Mucosa of rectum (tissue), 2 donors: ENCODE data around the gene ASIP.
A peak's percentile ranks its signal among the peaks of the same experiment; 100 is the strongest.
"Not testable (repeated sequence)": the region's sequence is repeated elsewhere in the genome, so short reads cannot be mapped to it uniquely, and the experiment has no call there.

ENCODE experiments used
- H3K27ac ChIP-seq, 2 donors: one replicate each; pipeline ENCODE4 v1.7.0; 2013; ENCODE audit warnings: inconsistent platforms in 2 of 2, low read depth in 2 of 2, low read length in 2 of 2
- H3K27me3 ChIP-seq, 2 donors: one replicate each; pipeline ENCODE4 v1.7.0; 2013; ENCODE audit warnings: low read length in 2 of 2; ENCODE audit not compliant: control insufficient read depth in 2 of 2, insufficient read depth in 2 of 2
- H3K36me3 ChIP-seq, 2 donors: one replicate each; pipeline ENCODE4 v1.7.0; 2013; ENCODE audit warnings: low read length in 2 of 2; ENCODE audit not compliant: control insufficient read depth in 2 of 2, insufficient read depth in 2 of 2
- H3K4me1 ChIP-seq, 2 donors: one replicate each; pipeline ENCODE4 v1.7.0; 2013; ENCODE audit warnings: low read length in 2 of 2, mild to moderate bottlenecking in 1 of 2; ENCODE audit not compliant: control insufficient read depth in 2 of 2, insufficient read depth in 2 of 2
- H3K4me3 ChIP-seq, 2 donors: one replicate each; pipeline ENCODE4 v1.7.0; 2013; ENCODE audit warnings: low read length in 2 of 2
- H3K9ac ChIP-seq, 2 donors: one replicate each; pipeline ENCODE4 v1.7.0; 2013; ENCODE audit warnings: low read length in 2 of 2, low read depth in 1 of 2, mild to moderate bottlenecking in 1 of 2
- H3K9me3 ChIP-seq, 2 donors: one replicate each; pipeline ENCODE4 v1.7.0; 2013; ENCODE audit warnings: low read length in 2 of 2; ENCODE audit not compliant: control insufficient read depth in 2 of 2
- donor health status: healthy.
- donor health status: Normal muscosa, but diverticular disease.

ASIP gene

DNA sequence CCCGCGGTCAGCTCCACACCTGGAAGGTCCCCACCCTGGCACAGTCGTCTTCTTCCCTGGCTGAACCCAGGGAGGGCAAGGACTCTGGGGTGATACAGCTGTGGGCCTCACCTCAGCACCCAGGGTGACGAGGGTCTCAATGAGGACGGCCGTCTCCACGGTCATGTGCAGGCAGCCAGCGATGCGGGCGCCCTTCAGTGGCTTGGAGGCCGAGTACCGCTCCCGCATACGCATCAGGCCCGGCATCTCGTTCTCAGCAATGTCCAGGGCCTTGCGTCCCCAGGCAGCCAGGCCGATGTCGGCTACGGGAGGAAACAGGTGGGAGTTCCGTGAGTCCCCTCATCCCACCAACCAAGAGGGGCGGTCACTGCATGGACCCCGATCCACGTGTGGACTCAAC, 54.1 kb downstream of the ASIP start:
- Histone ChIP-seq H3K4me1 (no peaks in the 10 kb centered on the region), H3K36me3 (peaks cover 48 to 51% of the 10 kb centered on the region in 2 donors), H3K9me3 (no peaks in the 10 kb centered on the region), H3K27ac (no peak overlapping the region), H3K27me3 (no peaks in the 10 kb centered on the region), H3K4me3 (no peak overlapping the region), H3K9ac (no peak overlapping the region)

DNA sequence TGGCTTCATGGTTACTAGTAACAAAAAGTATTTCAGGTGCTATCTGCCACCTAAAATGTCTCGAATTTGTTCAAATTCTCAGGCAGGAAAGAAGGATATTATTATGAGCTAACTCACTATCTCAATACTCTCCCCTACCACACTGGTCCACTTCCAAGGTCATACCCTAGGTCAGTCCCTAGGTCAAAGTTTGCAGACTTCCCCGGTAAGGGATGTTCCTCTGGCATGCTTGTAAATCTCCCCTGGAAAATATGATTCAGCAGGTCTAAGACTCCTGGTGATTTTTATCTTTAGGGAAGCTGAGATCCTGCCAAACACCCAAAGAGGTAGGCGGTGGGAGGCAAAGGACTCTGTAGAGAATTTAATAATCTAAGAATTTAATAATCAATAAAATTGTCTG, 55.2 kb downstream of the ASIP start:
- H3K4me1 ChIP-seq: peaks cover 5 to 9% of the 10 kb centered on the region in 2 donors
- no peak overlapping the region for H3K27ac ChIP-seq
- no peak overlapping the region for H3K4me3 ChIP-seq
- no peak overlapping the region for H3K9ac ChIP-seq
- no peaks in the 10 kb centered on the region for H3K27me3 ChIP-seq
- no peaks in the 10 kb centered on the region for H3K9me3 ChIP-seq
- H3K36me3 ChIP-seq: peaks cover 36 to 39% of the 10 kb centered on the region in 2 donors

DNA sequence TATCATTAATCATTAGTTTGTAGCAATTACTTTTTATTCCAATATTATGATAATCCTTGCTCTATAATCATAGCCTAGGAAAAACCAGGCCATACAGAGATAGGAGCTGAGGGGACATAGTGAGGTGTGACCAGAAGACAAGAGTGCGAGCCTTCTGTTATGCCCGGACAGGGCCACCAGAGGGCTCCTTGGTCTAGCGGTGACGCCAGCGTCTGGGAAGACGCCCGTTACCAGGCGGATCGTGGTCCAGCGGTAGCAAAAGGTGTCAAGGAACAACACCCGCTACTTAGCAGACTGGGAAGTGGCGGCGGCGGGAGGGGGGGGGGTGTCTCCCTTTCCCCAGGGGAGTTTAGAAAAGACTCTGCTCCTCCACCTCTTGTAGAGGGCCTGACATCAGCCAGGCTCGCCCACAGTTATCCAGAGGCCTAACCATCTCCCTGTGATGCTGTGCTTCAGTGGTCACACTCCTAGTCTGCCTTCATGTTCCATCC, 57.1 kb downstream of the ASIP start:
- not testable (repeated sequence) for H3K9ac ChIP-seq, H3K27me3 ChIP-seq, H3K27ac ChIP-seq, H3K9me3 ChIP-seq, H3K4me3 ChIP-seq
- Histone ChIP-seq H3K36me3 (peaks cover 19 to 21% of the 10 kb centered on the region in 2 donors), H3K4me1 (peaks cover 13% of the 10 kb centered on the region in 2 donors)

DNA sequence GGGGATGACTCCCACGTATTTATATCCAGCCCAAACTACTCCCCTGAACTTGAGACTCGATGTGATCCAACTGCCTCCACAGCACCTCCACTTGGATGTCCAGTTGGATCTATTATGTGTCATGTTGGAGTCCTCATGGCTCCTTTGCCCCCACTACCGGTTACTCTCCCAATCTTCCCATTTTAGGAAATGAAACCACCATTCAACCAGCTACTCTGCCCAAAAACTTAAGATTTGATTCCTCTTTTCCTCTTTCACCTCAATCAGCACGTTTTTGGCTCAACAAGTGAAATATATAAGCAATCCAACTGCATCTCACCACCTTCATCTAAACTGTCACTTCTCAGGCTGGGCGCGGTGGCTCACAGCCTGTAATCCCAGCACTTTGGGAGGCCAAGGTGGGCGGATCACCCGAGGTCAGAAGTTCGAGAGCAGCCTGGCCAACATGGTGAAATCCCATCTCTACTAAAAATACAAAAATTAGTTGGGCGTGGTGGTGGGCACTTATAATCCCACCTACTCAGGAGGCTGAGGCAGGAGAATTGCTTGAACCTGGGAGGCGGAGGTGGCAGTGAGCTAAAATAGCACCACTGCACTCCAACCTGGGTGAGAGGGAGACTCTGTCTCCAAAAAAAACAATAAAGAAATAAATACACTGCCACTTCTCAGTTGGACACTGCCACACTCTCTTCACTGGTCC, 58.5 kb downstream of the ASIP start:
- Histone ChIP-seq H3K9me3 (no peaks in the 10 kb centered on the region), H3K27me3 (no peaks in the 10 kb centered on the region), H3K4me1 (peaks cover 13 to 20% of the 10 kb centered on the region in 2 donors), H3K4me3 (no peak overlapping the region), H3K27ac (no peak overlapping the region), H3K36me3 (peaks cover 6 to 8% of the 10 kb centered on the region in 2 donors), H3K9ac (no peak overlapping the region)

DNA sequence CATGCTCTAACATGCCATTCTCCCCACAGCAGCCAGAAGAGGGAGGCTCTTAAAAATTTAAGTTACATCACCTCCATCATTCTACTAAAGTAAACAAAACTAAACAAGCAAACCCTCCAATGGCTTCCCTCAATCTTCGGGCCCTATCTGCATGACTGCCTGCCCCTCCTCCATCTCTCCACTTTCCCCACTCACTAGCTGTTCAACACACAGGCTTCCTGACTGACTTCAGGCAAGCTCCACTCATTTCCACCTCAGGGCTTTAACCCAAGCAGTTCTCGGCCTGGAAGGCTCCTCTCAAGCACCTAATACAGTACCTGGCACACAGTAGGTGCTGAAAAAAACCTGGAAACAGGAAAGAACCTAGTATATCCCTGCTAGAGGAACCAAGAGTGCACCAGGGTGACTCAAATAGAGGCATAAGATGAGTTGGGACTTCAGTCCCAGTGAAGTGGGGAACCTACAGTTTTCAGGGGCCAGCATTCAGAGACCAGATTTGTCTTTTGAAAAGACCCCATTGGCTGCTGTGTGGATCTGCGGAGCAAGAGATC, 59.1 kb downstream of the ASIP start:
- Histone ChIP-seq H3K27ac (no peak overlapping the region), H3K4me3 (no peak overlapping the region), H3K9ac (no peak overlapping the region), H3K4me1 (peaks cover 13 to 20% of the 10 kb centered on the region in 2 donors), H3K9me3 (no peaks in the 10 kb centered on the region), H3K27me3 (no peaks in the 10 kb centered on the region), H3K36me3 (peaks cover under 1 to 2% of the 10 kb centered on the region in 2 donors)

GRCh38 chr20:34300809-34301586, 59.8 kb downstream of the ASIP start:
- H3K4me1 ChIP-seq: peaks cover 13 to 20% of the 10 kb centered on the region in 2 donors
- no peak overlapping the region for H3K9ac ChIP-seq
- no peak overlapping the region for H3K27ac ChIP-seq
- no peak overlapping the region for H3K4me3 ChIP-seq
- no peaks in the 10 kb centered on the region for H3K36me3 ChIP-seq
- H3K27me3 ChIP-seq: no peaks in the 10 kb centered on the region
- no peaks in the 10 kb centered on the region for H3K9me3 ChIP-seq

DNA sequence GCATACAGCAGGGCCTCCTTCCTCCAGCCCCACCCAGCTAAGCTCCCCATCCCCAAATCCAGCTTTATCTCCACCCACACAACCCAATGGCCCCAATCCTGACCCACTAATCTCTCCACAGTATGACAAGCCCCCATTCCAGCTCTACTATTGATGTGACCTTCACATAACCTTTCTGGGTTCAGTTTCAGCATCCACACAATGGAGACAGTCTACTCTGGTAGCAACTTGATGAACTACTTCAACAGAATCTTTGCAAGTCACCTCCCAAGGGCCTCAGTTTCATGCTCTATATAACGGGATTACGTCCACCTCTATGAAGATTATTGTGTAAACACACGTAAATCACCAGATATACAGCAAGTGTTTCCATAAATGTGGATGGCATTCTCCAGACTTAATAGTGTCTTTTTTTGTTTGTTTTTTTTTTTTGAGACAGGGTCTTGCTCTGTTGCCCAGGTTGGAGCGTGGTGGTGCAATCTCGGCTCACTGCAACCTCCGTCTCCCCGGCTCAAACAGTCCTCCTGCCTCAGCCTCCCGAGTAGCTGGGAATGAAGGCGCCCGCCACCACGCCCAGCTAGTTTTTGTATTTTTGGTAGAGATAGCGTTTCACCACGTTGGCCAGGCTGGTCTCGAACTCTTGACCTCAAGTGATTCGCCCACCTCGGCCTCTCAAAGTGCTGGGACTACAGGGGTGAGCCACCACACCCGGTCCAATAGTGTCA, 60.5 kb downstream of the ASIP start:
- Histone ChIP-seq H3K9ac (peak overlapping the region in 1 of 2 donors; percentile 80), H3K9me3 (no peaks in the 10 kb centered on the region), H3K27ac (no peak overlapping the region), H3K4me3 (peak overlapping the region; percentile 88 to 91), H3K27me3 (no peaks in the 10 kb centered on the region), H3K4me1 (peaks cover 13 to 20% of the 10 kb centered on the region in 2 donors), H3K36me3 (no peaks in the 10 kb centered on the region)

GRCh38 chr20:34302312-34302722, 61.1 kb downstream of the ASIP start:
- H3K4me3 ChIP-seq: peak overlapping the region; percentile 88 to 91
- no peaks in the 10 kb centered on the region for H3K9me3 ChIP-seq
- H3K36me3 ChIP-seq: no peaks in the 10 kb centered on the region
- H3K27ac ChIP-seq: peak overlapping the region; percentile 92 to 93
- peak overlapping the region; percentile 80 to 86 for H3K9ac ChIP-seq
- peaks cover 13 to 20% of the 10 kb centered on the region in 2 donors for H3K4me1 ChIP-seq
- no peaks in the 10 kb centered on the region for H3K27me3 ChIP-seq

GRCh38 chr20:34302723-34303533, 61.7 kb downstream of the ASIP start, which contains the start of gene AHCY:
Gene AHCY, minus strand, starts transcription at chr20:34303355. Its CDS starts 85 bp downstream, at chr20:34303270.
- peaks cover 13 to 20% of the 10 kb centered on the region in 2 donors for H3K4me1 ChIP-seq
- peak within 1 kb of the TSS; percentile 80 to 86 for H3K9ac ChIP-seq
- H3K9me3 ChIP-seq: no peaks in the 10 kb centered on the region
- peak within 1 kb of the TSS; percentile 92 to 93 for H3K27ac ChIP-seq
- peak within 1 kb of the TSS; percentile 88 to 91 for H3K4me3 ChIP-seq
- H3K27me3 ChIP-seq: no peaks in the 10 kb centered on the region
- H3K36me3 ChIP-seq: no peaks in the 10 kb centered on the region
